ENCODE results near the gene BBLN.

DNA sequence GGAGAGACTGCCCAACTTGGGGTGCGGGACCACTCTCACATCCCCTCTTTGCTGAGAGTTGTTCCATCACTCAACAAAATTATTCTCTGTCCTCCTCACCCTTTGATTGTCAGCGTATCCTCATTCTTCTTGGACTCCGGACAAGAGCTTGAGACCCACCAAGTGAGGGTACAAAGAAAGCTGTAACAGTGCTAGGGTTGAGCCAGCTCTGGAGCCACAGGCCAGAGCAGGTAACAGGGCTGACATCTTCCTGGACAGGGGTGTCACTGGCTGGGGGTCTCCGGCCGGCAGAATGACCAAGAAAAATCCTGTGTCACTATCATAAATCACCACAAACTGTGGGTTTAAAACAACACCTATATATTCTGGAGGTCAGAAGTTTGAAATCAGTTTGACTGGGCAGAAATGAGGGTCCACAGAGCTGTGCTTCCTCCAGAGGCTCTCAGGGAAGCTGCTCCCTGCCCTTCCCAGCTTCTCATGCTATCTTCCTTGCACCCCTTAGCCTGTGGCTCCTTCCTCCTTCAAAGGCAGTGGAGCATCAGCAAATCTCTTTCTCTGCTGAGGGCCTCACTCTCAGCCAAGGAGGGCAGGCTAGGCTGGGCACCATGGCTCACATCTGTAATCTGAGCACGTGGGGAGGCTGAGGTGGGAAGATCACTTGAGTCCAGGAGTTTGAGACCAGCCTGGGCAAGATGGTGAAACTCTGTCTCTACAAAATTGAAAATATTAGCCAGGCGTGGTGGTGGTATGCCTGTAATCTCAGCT lies 4.1 kb upstream of the BBLN start:
- no peak for TF ChIP-seq ZNF8 (CRISPR knock-in tag; IDR thresholded peaks at IDR 0.05)
- no peak for TF ChIP-seq CSDC2 (CRISPR knock-in tag; IDR thresholded peaks at IDR 0.05)

All from SK-N-SH treated with all-trans-retinoic acid at 6 μM for 48 hours (cell line).